GM21576 (cell line): ENCODE measurements around the gene FLII.
"Not testable (repeated sequence)": the region's sequence is repeated elsewhere in the genome, so short reads cannot be mapped to it uniquely, and the experiment has no call there.

Experiments
- ATAC-seq: cut with Tn5 transposase; IDR thresholded peaks from one replicate; pipeline ENCODE4 v1.9.1; 2021; ENCODE audit warnings: mild to moderate bottlenecking, moderate library complexity; ENCODE audit not compliant: unreplicated experiment

FLII gene

DNA sequence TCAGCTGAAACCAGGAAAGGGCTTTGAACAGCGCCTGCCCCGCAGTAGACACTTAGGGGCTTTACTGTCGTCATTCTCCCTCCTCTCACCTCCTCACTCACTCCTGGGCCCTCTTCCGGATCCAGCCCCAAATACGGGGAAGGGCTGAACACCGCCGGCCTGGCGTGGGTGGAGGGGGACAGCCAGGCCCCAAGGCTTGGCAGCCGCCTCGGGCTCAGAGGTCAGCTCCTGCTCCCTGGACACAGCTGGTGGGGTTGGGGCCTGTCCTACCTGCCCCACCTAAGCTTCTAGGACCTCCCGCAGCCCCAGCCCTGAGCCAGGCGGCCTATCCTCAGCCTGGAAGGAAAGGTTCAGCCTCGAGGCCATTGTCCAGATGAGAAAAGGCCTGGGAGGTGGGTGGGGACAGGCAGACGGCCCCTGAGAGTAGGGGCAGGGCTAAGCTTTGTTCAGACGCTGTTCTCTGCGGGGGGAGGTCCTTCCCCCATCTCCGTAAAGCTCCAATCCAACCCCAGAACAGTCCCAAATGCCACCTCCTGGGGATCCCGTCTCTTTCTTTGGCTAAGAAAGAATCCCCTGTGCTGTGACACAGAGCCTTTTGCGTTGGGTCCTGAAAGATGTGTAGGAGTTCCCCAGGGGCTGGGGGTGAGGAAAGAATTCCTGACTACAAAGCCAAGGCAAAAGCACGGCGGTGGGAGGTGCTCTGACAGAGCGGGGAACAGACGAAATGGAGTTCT lies 34.0 kb downstream of the FLII start:
- ATAC-seq, result no peak

DNA sequence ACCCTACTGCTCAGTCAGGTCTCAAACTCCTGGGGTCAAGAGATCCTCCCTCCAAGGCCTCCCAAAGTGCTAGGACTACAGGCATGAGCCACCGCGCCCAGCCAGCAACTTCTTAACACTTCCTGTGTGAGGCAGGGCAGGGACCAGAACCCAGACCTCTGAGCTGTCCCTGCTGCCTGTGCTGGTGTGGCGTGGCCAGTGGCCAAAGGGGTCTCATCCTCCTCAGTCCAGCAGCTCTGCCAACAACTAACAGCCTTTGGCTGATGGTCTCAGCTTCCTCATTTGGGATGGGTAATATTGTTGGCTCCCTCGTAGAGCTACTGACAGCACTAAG lies 34.5 kb downstream of the FLII start:
- no peak for ATAC-seq

DNA sequence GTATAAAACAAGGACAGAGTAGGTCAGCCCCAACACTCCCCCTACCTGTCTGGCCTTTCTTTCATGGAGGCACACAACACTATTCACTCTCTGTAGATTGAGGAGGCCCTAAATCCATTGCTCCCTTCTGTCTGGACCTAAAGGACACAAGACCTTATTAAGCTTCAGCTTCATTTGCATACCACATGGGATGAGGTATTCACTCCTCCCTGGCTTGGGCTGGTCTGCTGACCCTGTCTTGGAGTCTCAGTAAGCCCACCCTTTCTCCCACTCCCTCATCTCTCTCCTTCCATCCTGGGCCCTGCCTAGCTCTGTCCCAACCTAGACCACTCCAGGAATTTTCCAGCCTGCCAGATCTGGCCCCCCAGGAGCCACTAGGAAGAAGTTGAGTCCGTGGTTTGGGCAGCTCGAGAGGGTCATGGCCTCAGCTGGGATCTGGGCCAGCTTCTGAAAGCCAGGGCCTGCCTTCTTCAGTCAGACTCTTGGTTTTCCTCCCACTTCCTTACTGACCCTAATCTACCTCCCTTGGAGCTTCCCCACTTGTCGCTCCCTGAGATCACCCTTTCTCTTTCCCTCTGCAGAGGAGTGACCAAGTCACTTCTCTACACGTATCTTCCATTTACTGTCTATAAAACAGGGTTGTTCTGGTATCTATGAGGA lies 39.7 kb downstream of the FLII start:
- ATAC-seq, result no peak

DNA sequence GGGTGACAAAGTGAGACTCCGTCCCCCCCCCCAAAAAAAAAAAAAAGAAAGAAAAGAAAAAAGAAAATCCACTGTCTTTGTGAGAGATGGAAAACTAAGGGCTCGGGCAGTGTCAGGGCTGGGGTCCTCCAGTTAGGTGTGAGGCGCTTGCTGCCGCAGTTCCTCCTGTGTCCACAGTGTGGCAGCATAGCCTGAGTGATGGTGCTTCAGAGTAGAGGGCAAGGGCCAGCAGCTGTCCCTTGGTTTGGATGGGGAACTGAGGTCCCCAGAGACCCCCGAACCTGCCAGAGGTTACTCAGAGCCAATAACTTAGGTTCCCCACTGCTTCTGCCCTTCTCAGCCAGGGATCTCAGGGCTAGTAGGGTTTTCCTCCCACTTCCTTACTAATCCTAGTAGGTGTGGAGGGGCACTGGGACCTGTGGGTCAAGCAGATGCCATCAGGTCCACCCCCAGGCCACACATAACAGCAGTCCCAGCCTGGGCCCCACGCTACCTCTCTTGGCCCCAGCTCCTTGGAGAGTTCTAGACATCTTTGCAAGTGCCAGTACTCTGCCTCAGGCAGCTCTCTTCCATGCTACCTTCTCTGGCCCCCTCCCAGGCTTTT lies 41.0 kb downstream of the FLII start:
- no peak for ATAC-seq

DNA sequence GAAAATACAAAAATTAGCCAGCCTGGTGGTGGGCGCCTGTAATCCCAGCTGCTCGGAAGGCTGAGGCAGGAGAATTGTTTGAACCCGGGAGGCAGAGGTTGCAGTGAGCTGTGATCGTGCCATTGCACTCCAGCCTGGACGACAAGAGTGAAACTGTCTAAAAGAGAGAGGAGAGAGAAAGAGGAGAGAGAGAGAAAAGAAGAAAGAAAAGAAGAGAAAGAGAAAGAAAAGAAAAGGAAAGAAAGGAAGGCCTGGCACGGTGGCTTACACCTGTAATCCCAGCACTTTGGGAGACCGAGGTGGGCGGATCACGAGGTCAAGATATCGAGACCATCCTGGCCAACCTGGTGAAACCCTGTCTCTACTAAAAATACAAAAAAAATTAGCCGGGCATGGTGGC lies 41.6 kb downstream of the FLII start:
- ATAC-seq, result not testable (repeated sequence)

DNA sequence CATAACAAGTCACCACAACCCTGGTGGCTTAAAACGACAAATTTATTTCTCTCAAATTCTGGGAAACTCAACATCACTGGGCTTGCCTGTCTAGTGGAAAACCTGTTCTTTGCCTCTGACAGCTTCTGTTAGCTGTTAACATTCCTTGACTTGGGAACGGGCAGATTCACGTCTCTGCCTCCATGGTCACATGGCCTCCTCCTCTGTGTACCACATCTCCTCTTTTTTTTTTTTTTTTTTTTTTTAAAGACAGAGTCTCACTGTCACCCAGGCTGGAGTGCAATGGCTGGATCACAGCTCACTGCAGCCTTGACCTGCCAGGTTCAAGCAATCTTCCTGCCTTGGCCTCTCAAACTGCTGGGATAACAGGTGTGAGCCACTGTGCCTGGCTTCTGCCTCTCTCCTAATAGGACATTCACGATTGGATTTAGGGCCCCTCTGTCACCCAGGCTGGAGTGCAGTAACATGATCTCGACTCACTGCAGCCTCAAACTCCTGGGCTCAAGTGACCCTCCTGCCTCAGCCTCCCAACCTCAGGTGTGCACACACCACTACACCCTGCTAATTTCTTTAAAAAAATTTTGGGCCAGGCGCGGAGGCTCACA lies 44.8 kb downstream of the FLII start:
- ATAC-seq, result no peak

DNA sequence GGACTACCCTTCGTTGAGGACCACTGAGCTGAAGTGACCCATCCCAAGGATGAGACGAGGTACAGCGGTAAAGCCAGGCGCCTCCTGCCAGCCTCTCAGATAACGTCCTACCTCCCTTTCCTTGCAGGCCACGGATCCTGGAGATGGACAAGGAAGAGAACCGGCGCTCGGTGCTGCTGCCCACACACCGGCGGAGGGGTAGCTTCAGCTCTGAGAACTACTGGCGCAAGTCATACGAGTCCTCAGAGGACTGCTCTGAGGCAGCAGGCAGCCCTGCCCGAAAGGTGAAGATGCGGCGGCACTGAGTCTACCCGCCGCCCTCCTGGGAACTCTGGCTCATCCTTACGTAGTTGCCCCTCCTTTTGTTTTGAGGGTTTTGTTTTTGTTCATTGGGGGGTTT lies 50.4 kb downstream of the FLII start:
- no peak for ATAC-seq

DNA sequence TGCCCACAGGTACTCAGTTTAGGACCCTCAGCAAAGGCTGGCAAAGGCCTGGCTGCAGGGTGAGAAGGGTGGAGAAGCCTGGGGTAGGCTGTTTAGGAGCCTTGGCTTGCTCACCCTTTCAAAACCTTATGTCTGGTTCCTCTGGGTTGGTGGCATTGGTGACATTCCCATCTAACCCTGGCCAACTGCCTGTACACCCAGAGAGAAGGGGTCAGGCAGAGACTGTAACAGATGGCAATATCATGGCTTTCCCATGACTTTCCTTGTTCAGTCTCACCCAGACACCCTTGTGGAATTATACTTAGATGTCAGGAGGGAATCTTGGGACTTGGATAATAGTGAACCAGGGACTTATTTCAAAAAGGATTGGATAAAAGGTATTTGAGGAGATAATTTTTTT lies 51.6 kb downstream of the FLII start:
- ATAC-seq, result no peak

DNA sequence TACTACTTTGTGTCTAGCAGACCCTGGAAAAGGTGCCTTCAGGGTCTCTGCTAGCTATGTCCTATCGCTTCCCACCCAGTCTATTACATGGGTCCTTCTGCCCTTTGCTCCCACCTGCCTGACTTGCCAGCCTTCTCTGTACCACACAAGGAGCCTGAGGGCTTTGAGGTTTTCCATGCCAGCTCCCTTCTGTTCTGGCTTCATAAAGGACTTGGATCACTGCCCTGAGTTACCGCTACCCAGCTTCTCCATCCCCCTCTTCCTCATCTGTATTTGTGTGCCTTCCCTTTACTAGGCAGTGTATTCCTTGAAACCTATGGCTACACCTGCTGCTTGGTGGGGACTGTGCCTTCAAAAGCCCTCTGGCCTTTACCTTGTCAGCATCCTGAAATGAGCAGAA lies 52.7 kb downstream of the FLII start:
- no peak for ATAC-seq

DNA sequence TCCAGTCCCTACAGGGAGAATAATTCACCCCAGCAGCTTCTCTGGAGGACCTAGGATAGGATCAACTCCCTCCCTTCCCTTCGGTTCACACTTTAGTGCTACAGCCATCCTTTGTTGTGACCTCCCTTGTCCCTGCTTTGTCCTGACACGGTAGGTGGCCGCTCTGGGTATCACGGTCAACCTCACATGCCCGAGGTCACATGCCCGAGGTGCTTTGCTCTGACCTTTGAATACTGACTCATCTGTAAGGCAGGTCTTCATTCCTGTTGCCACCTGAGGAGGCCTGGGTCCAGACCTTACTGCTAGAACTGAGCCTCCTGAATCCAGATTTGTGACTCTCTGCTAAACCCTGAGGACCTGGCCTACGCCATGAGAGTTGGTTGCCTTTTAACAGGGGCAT lies 55.2 kb downstream of the FLII start:
- ATAC-seq, result no peak

DNA sequence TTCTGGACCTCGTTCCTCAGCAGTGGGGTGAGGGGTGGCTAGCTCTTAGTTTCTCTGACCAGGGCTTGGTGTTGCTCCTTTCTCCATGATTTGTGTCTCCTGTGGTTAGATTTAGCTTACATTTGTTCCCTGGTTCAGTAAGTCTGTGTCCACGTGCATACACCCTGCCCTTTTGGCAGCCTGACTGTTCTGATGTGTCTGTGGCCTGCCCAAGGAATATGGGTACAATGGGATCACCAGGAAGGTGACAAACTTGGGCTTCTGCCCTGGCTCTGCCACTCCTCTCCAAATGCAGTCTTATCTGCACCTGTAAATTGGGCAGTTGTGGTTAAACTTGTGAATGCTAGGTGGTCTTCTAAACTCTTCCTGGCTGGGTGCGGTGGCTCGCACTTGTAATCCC lies 57.4 kb downstream of the FLII start:
- ATAC-seq, result no peak

DNA sequence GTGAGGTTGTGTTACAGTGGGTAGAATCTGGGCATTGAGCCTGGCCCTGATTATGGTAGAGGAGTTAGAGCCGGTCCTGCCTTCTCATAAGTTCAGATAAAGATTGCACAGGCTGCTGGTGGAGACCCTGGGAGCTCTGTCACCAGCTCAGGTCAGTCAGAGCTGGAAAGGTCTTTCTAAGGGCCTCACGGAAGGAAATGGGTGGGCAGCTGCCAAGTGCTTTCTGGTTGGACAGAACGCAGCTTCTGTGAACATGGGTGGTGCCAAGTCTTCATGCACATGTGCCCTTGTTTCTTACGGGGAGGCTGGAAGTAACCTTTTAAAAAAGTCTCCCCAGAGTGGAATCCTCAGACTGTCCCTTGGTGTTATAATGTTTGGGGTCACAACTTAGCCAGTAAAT lies 60.0 kb downstream of the FLII start:
- no peak for ATAC-seq

DNA sequence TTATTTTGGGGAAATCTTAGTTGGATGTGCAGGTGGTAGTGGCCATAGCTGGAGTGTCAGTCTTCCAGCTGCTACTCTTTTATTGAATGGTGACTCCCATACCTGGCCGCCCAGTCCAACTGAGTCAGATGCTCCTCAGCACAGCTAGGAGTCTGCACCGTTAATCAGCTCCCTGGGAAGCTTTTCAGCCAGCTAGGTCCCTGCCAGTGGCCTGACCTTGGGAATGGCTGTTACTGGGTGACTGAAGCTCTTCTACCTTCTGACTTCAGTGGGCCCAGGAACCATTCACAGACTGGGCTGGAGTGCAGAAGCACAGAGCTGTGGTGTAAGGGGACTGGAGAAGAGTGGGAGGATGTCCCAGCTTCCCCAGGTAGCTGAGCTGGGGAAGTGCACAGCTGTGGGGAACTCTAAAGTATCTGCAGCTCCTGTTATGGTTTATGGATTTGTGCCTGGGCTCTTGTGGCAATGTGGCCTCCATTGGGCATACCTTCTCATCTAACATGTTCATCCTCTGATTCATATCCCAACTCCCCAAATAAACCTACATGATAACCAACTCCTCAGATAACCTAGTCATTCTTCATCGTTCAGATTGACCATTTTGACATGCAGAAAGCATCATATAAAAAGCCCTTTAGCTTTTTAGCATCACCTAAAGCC lies 60.9 kb downstream of the FLII start:
- ATAC-seq, result no peak

DNA sequence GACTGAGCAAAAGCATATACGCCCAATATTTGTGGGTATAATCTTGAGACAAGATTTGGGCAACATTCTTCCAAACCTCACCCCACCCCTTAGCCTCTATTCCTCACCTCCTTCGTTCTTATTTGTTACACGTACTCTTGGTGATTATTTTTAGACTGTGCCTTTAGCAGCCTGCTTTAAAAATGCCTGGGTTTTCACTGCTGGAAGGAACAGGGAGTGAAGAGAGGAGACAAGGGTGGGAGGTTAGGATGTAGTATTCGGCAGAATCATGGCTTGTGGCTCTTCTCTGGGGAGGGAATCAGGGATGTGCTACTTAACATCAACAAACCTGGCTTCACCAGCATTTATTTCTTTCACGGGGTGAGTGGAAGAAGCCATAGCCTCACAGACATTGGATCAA lies 63.3 kb downstream of the FLII start:
- no peak for ATAC-seq
